HG03045 (cell line): ENCODE data around the gene DPF1.

Source experiments
- ATAC-seq: cut with Tn5 transposase; IDR thresholded peaks from one replicate; pipeline ENCODE4 v1.9.1; 2021; ENCODE audit warnings: mild to moderate bottlenecking, moderate library complexity; ENCODE audit not compliant: unreplicated experiment

Gene DPF1

DNA sequence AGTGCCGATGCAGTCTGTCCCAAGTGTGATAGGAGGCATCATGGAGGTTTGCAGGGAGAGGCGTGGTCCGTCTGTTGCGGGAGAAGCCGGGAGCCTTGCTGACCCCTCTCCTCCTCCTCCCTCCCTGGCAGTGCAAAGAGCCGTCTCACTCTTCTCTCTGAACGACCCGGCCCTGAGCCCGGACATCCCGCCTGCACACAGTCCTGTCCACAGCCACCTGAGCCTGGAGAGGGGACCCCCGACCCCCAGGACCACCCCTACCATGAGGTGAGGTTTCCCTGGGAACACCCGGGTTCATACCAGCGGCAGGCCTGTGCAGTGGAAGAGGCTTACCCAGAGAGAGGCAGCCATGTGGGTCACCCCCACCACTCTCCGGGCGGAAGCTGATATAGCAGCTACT, 22.3 kb downstream of the DPF1 start:
- no peak for ATAC-seq

DNA sequence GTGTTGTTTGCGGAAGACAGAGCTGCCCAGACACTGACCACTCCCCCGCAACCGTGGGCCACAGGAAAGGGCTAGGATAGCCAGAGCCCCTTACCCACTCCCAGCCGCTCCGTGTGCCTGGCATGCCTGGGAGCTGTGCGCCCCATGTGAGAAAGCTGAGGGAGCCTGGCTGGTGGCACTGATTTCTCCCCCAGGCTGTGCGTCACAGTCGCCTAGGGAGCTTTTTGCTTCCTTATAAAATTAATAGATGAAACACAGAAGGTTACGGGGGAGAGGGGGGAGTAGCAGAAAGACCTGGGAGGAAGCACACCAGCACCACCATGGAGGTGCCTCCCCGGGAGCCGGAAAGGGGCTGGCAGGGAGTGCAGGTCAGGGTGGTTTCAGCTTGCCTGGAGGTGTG, 24.7 kb downstream of the DPF1 start:
- ATAC-seq: no peak

DNA sequence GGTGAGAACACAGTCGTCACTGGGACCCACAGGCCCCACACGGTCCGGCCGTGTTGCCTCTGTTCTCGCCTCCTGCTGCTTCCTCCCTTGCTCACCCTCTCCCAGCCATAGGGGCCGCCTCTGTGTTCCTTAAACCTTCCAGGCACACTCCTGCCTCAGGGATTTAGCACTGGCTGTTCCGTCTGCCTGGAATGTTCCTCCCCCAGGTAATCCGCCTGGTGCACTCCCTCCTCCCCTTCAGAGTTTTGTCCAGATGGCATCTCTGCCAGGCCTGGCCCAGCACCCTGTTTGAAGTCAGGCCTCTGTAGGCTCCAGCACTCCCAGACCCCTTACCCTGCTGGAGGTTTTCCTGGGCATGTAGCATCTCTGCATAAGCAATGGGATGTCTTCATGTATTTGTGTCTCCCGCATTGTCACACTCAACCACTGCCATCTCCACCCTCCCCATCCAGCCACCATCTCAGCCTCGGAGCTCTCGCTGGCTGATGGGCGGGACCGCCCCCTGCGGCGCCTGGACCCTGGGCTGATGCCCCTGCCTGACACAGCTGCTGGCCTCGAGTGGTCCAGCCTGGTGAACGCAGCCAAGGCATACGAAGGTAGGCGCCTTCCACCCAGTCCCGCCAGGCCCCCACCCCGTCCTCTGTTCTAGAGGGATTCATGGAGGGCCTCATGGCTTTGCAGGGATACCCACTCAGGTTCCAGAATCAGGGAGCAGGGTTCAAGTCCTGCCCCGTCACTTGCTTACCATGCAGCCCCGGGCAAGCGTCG, 25.9 kb downstream of the DPF1 start:
- ATAC-seq: no peak

DNA sequence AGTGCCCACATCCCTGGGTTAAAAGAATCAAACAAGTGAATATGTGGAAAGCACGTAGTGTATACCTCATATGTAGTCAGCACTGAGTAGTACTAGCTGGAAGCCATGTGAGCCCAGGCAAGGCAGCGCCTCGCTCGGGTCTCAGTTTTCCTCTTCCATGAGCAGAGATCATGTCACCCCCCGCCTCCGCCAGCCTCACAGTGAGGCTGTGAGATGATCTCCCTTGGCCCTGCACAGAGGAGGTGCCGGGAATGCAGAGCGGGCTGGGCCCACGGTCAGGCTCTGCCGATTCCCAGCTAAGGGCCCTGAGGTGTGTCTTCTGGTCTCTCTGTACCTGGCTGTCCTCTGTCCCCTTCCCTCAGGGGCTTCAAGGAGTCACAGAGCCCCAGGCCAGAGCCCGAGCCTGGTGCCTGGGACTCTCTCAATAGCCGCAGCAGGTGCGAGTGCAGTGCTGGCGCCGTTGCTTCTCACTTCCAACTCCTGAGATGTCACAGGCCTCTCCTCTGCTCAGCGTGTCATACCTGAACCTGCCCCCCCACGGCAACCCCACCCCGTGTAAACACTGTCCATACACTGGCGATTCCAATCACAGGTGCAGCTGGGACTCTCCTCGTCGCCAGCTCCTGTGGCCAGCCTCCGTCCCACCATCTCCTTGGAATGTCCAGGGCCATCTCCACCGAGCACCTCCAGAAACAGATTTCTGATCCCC, 26.9 kb downstream of the DPF1 start:
- ATAC-seq: no peak

DNA sequence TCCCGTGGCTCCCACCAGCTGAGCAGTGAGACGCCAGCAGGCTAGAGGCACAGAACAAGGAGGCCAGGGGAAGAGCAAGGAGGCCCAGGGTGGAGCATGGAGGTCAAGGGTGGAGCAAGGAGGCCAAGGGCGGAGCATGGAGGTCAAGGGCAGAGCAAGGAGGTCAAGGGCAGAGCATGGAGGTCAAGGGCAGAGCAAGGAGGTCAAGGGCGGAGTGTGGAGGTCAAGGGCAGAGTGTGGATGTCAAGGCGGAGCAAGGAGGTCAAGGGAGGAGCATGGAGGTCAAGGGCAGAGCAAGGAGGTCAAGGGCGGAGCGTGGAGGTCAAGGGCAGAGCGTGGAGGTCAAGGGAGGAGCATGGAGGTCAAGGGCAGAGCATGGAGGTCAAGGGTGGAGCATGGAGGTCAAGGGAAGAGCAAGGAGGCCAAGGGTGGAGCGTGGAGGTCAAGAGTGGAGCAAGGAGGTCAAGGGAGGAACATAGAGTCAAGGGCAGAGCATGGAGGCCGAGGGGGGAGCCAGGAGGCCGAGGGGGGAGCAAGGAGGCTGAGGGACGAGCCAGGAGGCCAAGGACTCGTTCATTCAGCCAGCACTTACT, 27.7 kb downstream of the DPF1 start:
- ATAC-seq: no peak

DNA sequence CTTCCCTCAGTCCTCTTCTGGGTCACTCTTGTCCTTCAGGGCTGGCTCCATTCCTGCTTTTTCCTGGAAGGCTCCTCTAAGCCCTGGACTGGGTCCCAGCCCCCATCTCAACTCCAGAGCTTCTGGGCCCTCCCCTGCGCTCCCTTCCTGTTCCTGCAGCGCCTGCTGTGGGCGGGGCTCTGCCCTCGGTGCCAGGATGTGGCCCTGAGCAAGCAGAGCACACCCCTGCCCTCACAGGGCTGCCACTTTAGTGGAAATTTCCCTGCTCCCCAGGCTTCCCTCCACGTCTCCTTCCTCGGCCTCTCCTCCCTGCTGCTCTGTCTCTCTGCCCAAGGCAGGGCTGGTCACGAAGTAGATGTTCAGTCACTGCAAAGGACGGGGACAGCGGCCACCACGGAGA, 28.8 kb downstream of the DPF1 start:
- no peak for ATAC-seq

DNA sequence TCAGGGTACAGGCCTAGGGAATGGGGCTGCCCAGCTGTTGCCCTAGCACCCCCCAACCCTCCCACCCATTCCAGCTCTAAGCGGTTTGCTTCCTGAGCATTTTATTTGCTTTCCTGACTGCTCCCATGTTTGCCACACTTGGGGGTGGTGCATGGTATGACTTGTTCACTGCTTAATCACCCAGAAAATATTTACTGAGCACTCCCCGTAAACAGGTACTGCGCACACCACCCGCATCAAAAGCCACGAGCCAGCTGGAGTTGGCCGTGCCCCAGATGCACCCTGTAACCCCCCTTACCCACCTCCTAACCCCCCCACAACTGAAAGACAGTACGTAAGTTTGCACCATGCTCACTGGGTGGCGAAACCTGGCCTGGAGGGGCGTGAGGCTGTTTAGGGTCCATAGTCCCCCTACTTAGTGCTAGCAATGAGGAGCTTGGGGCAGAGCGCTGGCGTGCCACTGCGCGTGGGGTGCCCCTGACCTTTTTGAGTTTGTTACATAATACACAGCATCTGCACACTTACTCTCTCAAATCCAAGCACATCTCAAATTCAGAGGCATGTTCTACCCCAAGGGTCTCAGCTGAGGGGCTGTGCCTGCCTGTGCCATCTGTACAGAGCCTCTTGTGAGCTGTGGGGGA, 29.8 kb downstream of the DPF1 start:
- ATAC-seq: no peak

DNA sequence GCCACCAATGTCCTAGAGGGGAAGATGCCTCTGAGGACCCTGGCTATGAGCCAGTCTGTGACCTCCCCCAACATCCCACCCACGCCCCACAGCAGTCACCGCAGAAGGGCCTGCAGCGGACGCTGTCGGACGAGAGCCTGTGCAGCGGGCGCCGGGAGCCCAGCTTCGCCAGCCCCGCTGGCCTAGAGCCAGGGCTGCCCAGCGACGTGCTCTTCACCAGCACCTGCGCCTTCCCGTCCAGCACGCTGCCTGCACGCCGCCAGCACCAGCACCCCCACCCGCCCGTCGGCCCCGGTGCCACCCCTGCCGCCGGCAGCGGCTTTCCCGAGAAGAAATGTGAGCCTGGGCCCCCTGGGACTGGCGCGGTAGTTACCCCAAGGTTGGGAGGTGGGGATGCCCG, 30.6 kb downstream of the DPF1 start:
- no peak for ATAC-seq

DNA sequence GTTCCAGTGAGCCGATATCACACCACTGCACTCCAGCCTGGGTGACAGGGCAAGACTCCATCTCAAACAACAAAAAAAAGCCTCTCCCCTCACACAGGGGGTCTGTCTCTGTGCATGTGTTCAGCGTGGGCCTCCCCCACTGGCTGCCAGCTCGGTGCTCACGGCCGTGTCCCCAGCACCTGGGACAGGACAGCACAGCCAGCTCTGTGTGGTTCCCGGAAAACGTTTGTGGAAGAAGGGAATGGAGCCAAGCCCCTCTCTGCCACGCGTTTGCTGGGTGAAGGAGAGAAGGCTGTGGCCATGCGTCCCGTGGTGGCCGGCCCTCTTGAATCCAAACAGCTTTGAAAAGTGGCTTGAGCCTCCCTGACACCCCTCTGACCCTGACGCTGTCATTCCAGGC, 32.3 kb downstream of the DPF1 start:
- no peak for ATAC-seq

DNA sequence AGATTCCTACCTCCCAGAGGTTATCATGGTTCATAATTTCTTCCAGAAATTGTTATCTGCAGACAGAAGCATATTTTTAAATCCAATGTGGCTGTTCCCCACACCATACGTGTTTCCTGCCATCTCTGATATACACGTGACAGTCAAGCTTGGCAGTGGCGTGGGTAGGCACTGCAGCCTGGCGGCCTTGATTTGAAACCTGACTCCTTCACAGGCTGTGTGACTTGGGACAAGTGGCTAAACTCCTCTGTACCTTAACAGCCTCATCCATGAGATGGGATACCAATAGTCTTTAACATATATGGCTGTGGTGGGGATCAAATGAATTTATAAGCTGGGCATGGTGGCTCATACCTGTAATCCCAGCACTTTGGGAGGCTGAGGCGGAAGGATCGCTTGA, 33.2 kb downstream of the DPF1 start:
- no peak for ATAC-seq

DNA sequence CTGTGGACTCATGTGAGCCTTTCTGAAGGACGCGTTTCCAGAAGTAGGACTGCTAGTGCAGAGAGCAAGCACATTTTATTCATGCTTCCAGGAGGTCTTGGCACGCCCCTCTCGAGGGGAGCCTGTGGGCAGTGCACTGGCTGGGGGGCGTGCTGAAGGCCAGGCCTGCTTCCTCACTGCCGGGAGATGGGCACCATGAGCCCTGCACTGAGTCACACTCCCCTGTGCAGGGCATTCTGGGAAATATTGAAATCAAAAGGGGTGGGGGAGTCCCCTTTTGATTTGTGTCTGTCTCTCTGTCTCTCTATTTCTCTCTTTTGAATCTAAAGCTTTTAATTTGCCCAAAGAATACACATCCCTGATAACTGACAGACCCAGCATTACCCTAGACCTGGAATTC, 34.0 kb downstream of the DPF1 start:
- no peak for ATAC-seq

DNA sequence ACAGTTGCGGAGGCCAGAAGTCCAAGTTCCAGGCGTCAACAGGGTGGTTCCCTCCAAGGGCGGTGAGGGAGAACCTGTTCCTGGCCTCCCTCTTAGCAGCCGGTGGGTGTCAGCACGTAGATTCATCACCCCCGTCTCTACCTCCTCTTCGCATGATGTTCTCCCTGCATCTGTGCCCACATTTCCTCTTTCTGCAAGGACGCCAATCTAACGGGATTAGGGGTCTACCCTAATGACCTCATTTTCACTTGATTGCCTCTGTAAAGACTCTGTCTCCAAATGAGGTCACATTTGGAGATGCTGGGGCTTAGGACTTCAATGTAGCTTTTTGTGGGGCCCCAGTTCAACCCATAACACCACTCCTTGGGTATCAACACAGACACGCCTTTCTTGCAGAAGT, 38.5 kb downstream of the DPF1 start:
- ATAC-seq: no peak

DNA sequence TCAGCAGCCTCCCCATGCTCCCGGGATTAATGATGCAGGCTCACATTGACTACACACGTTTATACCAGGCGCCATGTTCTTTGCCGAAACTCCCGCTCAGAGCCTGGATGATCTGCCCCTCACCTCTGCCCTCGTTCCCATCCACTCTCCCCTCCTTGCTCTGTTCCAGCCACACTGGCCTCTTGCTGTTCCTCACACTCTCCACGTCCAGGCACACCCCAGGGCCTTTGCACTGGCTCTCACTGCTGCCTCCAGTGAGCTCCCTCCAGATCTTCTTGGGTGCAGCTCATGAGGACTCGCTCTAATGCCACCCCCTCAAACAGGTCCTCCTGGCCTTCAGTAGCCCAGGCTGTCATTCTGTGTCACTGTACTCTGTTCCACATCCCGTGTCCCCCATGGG, 39.2 kb downstream of the DPF1 start:
- no peak for ATAC-seq

DNA sequence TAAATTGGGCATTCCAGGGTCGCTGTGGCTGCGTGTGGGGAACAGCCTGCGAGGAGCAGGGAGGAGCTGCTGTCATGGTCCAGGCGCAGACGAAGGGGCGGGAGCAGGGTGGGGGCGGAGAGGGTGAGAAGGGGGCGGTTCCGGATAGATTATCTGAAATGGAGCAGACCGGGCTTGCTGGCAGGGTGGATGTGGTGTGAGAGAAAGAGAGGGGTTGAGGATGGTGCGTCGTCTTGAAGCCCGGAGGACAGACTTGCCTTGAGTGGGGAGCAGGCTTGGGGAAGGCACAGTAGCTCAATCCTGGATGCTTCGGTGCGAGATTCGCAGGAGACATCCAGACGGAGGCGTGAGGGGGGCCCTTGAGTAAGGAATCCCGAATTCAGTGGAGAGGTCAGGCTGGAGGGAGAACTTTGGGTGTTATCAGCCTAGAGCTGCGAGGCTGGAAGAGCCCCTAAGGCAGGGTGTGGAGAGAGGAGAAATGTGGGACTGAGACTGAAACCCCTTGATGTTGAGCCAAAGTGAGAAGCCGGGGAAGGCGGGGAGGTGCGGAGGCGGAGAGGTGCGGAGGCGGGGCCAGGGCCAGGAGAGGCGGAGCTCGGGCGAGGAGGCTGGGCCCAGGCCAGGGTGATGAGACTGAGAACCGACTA, 40.6 kb downstream of the DPF1 start:
- no peak for ATAC-seq

DNA sequence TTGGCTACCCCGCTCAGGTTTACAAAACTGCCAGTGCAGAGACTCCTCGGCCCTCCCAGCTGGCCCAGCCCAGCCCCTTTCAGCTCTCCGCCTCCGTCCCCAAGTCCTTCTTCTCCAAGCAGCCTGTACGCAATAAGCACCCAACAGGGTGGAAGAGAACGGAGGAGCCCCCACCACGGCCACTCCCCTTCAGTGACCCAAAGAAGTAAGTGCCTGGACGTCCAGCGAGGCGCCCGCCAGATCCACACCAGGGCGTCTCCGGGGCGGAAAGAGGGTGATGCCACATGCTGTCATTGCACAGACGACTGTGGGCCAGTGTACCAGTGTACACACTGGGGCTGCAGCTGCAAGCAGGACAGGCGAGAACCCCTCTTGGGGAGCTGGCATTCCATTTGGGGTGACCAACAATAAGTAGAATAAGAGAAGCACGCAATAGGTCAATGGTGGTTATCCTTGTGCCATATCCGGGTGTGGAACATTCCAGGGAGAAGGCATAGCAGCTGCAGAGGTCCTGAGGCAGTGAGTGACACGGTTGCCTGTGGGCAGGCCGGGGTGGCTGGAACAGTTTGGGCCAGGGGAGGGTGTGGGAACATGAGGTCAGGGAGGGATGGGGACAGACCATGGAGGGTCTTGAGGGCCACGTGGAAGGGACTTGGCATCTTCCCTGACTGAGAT, 41.3 kb downstream of the DPF1 start:
- ATAC-seq: no peak

DNA sequence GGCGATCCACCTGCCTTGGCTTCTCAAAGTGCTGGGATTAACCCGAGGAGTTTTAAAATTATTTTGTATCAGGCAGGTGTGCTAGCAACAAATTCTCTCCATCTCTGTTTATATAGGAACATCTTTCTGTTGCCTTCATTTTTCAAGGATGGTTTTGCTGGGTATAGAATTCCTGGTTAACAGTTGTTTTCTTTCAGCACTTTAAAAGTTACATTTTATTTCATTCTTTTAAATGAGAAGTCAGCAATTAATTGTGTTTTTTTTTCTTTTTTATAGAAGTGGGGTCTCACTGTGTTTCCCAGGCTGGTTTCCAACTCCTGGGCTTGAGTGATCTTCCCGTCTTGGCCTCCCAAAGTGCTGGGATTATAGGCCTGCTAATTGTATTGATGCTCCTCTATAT, 44.0 kb downstream of the DPF1 start:
- no peak for ATAC-seq

DNA sequence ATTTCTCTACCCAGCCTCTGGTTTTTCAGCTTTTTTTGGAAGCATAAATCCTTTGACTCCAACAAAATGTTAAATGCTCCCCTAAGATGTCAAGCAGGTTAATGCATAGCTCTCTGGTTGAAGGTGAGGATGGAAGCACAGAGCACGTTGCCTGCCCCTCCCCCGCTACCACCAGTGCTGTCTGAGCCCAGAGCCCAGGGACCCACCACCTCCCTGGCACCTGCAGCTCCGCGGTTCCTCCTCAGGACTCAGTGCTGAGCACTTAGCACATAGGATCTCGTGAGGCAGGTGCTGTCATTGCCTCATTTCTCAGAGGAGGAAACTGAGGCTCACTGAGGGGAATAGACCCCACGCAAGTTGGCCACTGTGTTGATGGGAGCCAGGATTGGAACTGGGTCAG, 48.6 kb downstream of the DPF1 start:
- no peak for ATAC-seq

DNA sequence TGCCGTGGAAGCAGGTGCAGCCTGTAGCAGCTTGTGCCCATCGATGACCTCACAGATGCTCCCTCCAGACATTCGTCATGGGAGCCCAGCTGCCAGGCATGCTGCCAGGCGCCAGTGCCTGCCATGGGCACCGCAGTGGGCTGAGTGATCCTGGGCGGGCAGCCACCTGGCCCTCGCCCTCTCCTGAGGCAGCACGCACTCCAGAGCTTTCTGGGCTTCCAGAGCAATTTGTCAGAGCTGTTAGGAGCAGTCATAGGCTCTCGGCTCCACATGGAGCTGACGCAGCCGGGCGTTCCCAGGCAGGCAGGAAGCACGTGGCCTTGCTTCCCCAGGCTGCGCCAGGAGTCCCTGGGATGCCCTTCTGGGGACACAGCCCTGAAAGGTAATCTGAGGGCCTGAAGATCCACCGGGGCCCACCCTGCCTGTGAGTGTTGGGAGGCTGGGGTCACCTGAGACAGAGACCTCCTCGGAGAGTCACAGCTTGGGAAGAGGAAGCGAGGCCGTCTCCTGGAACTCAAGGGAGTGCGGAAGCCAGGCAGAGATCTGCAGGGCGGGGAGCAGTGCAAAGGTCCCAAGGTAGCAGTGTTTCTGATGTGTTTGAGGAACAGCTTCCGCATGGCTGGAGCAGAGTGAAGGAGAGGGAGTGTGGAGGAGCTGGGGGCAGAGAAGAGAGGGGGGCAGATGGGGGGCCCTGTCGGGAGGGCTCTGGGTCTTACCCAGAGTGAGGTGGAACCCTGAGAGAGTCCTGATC, 50.6 kb downstream of the DPF1 start:
- no peak for ATAC-seq

DNA sequence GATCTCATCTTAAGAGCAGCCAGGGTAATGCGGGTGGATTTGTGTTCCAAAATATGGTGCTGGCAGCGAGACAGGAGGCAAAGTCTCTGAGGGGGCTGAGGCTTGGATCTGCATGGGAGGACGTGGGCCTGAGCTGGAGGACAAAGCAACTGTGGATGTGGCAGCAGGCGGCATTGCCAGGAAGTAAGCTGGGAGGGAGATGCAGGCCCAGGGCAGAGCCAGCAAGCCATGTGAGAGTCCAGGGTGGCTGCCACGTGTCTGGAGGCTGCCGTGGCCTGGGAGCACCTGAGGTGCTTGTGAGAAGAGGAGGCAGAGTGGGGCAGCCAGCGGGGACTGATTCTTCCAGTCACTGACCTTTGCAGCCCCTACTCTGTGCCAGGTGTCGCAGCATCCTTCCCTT, 52.0 kb downstream of the DPF1 start:
- ATAC-seq: no peak

DNA sequence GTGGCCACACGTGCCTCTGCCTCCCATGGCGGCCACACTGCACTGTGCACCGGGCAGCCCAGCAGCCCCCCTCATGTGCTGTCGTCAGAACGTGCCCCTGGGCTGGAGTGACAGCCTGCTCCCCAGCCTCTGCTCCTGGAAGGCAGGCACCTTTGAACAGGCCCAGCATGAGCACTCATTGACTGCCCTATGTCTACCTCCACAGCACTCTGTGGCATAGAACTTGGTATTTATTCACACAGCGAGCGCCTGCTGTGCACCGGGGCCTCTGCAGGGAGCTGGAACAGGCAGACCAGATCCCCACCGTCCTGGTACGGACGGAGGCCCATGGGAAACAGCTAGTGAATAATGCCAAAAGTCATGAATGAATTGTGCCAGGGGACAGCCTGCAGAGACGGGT, 53.7 kb downstream of the DPF1 start:
- no peak for ATAC-seq
